HG02943 (cell line): ENCODE results near the gene SAMD9.
"Not testable (repeated sequence)": the region's sequence is repeated elsewhere in the genome, so short reads cannot be mapped to it uniquely, and the experiment has no call there.

Experiments used
- ATAC-seq: cut with Tn5 transposase; IDR thresholded peaks from one replicate; pipeline ENCODE4 v1.9.1; 2021; ENCODE audit warnings: mild to moderate bottlenecking, low read depth, moderate library complexity; ENCODE audit not compliant: unreplicated experiment

The SAMD9 gene

DNA sequence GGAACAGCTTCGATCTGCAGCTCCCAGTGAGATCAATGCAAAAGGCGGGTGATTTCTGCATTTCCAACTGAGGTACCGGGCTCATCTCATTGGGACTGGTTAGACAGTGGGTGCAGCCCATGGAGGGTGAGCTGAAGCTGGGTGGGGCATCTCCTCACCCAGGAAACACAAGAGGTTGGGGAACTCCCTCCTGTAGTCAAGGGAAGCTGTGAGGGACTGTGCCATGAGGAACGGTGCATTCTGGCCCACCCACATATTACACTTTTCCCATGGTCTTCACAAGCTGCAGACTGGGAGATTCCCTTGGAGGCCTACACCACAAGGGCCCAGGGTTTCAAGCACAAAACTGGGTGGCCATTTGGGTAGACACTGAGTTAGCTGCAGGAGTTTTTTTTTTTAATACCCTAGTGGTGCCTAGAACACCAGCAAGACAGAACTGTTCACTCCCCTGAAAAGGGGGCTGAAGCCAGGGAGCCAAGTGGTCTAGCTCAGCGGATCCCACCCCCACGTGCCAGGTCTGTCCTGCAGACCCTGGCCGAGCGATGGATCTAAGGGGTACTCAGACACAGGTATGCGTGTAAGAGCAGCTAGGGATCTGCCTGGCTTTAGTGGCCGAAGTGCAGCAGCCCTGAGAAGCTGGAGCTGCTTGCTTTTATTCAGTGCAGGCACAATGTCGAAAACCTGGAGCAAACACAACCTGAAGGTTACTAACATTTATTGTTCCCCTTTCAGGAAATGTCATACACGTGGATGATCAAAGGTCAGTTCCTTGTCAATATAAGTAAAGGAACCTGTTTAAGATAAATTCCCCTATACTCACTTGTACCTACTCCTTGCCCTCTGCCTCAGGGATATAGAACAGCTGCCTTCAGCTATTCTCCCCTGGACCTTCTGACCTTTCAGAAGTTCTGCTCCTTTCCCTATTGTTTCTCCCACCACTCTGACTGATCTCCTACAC is 3.1 kb upstream of the SAMD9 start:
- ATAC-seq: no peak

DNA sequence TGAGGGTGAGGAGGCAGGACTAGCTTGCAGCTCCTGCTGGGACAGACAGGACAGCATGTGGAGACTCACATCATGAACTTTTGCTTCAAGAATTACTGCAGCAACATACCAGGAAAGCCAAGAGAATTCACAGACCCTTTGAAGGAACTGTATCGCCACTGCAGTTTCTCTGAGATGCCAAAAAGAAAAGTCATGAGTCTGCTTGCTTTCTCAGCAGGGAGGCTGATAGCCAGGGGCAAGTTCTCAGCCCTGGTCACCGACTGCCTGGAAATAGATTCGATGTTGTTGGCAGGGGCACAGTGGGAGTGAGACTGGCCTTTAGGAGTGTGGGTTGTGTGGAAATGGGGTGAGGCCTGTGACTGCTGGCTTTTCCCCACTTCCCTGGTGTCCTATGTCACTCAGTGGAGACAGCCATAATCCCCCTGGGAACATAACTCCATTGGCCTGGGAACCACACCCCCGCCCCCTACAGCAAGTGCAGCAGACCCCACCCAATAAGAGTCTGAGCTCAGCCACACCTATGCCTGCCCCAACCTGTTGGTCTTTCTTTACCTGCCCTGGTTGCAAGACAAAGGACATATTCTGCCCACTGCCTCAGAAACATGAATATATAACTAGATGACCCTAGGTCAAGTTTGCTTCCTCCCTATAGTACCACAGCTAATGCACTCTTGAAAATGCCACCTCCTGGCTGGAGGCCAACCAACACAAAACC is 1.6 kb upstream of the SAMD9 start:
- no peak for ATAC-seq

DNA sequence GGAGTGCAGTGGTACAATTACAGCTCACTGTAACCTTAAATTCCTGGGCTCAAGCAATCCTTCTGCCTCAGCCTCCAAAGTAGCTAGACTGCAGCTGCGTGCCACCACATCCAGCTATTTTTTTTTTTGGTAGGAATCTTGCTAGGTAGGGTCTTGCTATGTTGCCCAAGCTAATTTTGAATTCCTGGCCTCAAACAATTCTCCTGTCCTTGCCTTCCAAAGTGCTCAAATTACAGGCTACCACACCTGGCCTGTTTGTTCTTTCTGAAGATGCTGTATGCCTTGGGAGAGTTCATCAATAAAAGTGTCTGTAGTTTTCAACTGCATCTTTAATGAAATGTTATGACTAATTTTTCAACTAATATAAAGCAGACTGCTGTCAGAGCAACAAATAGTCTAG is 452 bp downstream of the SAMD9 start:
- peak; percentile 41 for ATAC-seq

DNA sequence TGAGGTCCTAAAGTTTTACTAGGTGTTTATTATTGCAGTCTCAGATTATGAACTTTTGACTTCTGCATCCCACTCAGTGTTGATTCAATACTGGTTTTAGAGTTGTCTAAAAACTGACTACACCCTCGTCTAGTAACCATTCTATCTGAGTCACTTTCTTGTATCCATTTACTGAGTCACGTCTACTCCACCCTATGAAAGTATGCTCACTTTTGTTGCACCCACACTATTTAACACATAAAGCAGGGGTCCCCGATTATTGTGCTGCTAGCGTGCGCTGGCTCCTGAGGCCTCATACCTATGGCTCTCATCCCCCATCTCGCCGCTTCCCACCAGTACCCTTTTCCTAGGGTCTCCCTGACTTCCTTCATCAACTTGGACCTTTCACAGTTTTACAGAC is 2.0 kb downstream of the SAMD9 start:
- no peak for ATAC-seq

DNA sequence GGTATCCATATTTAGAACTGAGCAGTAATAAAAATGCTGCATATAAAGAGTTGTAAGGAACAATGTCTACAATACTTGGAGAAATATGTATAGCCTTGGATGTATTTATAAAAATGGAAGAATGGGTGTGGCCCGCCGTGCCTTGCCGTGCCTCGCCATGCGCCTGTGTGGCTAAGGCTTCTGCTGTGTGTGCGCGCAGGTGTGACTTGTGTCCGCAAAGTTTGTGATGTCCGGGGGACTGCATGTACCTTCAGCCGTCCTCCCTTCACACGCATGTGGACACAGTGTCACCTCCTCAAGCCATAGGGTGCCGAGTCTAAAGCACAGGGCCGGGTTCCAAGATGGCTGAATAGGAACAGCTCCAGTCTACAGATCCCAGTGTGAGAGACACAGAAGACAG is 9.8 kb downstream of the SAMD9 start:
- no peak for ATAC-seq

DNA sequence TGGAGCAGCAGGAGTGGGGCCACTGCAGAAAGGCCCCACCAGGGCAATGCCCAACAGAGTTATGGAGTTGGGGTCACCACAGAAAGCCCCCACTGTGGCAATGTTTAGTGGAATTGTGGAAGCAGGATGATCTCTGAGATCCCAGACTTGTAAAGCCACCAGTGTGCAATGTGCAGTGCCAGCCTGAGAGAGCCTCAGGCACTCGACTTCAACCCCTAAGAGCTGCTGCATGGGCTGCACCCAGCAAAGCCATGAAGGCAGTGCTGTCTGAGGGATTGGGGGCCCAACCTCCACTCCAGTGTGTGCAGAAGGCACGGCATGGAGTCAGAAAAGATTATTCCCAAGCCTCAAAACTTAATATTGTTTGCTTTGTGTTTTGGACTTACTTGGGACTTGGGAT is 20.4 kb downstream of the SAMD9 start:
- ATAC-seq: no peak

DNA sequence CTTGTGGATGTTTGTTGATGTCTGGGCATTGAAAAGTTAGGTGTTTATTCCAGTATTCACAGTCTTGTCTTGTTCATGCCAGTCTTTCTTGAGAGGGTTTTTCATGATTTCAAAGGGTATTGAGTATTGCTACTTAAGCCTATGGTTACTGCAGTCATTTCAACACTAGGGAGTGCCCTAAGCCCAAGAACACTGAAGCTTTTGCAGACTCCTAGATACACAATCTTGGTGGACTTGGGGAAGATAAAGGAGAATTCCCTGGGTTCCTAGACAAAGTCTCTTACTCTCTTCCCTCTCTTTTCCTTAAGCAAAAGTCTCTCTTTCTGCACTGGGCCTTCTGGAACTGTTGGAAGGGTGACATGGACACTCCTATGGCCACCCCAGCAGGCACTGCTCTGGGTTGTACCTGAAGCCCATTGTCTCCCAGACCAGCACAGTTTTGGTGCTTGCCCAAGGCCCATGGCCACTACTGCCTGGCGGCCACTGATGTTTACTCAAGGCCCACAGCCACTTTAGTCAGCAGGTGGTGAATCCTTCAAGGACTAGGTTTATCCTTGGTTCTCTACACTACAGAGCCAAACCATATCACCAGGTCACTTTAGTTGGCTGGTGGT is 24.9 kb downstream of the SAMD9 start:
- no peak for ATAC-seq

DNA sequence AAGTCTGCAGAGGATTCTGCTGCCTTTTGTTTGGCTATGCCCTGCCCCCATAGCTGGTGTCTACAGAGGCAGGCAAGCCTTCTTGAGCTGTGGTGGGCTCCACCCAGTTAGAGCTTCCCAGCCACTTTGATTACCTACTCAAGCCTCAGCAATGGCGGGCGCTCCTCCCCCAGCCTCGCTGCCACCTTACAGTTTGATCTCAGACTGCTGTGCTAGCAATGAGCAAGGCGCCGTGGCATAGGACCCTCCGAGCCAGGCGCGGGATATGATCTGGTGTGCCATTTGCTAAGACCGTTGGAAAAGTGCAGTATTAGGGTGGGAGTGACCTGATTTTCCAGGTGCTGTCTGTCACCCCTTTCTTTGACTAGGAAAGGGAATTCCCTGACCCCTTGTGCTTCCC is 44.4 kb downstream of the SAMD9 start:
- ATAC-seq: not testable (repeated sequence)

DNA sequence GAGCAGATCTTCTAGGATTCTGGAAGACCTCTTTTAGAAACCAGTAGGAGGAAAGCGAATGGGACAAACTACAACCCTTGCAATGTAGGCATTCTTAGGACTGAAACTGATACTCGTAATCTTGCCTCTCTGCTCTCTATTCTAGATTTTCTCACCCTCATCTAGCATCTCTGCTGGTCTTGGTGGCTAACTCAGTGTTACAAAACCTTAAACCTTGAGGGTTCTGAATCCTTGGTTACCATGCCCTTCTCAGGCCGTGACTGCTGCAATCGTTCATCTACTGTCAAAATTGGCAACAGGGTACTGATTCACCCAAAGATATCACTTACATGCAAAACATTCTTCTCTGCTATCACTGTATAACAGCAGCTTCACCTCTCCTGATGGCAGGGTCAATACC is 55.2 kb downstream of the SAMD9 start:
- no peak for ATAC-seq

DNA sequence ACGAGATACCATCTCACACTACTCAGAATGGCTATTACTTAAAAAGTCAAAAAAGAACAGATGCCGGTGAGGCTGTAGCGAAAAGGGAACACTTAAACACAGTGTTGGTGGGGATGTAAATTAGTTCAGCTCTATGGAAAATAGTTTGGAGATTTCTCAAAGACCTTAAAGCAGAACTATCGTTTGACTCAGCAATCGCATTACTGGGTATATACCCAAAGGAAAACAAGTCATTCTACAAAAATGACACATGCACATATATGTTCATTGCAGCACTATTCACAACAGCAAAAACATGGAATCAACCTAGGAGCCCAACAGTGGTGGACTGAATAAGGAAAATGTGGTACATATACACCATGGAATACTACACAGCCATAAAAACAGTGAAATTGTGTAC is 56.9 kb downstream of the SAMD9 start:
- no peak for ATAC-seq

DNA sequence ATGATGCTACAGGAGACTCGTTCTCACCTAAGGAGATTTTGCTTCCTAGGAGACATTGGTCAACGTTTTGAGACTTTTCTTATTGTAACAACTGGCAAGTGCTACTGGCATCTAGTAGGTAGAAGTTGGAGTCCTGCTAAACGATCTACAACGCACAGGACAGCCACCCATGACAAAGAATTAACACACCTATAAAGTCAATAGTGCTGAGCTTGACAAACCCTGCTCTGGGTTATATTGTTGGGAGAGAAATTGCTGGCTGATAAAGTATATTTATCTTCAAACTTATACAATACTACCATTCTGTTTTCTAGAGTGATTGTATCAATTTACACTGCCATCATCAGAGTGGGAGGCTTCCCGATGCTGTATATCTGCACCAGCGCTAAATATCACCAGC is 57.8 kb downstream of the SAMD9 start:
- ATAC-seq: no peak

DNA sequence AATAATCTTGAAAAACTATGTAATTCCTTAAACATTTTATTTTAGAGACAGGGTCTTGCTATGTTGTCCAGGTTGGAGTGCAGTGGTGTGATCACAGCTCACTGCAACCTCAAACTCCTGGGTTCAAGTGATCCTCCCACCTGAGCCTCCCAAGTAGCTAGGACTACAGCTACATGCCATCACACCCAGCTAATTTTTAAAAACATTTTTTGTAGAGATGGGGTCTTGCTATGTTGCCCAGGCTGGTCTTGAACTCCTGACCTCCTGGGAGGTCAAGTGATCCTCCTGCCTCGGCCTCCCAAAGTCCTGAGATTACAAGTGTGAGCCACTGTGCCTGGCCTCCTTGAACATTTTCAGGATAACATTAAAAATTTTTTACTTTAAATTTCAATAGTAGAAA is 61.2 kb downstream of the SAMD9 start:
- not testable (repeated sequence) for ATAC-seq

DNA sequence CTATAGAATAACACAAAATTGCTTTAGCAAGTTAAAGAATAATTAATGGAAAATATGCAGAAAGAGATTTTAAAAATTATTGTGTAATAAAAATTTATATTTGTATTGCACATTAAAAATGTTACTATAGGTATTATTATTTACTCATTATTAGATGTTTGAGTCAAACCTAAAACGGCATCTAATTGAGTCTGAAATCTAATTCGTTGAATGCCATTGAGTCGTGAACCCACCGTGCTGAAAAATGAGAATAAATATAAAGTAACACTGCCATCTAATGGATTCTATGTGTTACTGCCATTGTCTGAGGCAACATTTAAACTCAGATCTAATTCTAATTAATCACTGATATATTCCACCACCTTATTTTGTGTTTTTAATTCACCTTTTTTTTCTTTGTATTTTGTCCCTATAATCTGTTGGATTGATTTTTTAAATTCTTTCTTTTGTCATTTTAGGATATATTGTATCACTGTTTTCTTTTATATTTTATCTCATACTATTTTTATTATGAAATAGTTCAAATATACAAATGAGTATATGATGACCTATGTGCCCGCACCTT is 62.2 kb downstream of the SAMD9 start:
- no peak for ATAC-seq

DNA sequence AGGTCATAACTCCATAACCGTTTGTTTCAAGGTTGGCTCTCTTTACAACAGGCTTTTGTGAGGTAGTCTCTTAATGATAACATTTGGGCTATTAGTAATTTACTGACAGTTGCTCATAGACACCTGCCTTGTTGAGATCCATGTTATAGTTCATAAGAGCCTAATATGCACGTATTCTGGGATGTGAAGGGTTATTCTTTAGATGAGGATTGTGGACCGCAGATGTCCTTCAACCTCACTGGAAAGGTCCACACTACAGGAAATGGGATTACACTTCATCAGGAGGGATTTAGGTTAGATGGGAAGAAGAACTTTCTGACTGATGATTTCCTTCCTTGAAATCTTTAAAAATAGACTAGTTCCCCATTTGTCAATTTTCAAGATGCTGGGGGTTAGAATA is 62.8 kb downstream of the SAMD9 start:
- ATAC-seq: no peak

DNA sequence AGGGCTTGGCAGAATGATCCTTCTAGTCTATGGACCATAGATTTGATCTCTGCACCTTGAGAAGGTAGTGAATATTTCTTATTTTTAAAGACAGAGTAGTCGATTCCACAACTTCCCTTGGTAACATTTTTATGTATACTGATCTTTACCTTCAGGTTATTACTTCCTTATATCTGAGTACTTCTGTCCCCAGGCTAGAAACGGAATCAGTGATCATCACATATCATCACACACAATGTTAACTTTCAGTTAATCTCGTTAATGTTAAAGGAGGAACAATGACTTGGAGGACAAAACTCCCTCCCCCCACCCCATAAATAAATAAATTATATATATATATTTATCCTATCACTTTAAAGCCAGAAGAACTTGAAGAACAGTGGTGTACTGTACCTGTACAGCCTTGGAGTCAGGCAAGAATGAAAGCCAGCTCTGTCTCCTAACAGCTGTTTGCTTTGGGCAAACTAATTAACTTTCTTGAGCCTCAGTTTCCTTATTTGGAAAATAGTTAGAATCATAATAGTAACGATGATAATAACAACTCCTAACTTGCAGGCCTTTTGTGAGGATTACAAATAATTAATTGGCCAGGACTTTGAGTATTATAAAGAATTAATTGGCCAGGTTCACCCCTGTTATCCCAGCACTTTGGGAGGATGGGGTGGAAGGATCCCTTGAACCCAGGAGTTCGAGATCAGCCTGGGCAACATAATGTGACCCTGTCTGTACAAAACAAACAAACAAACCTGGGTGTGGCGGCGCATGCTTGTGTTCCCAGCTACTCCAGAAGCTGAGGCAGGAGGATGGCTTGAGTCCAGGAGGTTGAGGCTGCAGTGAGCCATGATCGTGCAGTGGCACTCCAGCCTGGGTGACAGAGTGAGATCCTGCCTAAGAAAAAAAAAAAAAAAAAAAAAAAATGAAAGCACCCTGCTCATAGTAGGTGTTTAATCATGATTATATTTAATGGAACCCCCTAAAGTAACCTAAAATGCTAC is 63.5 kb downstream of the SAMD9 start:
- no peak for ATAC-seq

DNA sequence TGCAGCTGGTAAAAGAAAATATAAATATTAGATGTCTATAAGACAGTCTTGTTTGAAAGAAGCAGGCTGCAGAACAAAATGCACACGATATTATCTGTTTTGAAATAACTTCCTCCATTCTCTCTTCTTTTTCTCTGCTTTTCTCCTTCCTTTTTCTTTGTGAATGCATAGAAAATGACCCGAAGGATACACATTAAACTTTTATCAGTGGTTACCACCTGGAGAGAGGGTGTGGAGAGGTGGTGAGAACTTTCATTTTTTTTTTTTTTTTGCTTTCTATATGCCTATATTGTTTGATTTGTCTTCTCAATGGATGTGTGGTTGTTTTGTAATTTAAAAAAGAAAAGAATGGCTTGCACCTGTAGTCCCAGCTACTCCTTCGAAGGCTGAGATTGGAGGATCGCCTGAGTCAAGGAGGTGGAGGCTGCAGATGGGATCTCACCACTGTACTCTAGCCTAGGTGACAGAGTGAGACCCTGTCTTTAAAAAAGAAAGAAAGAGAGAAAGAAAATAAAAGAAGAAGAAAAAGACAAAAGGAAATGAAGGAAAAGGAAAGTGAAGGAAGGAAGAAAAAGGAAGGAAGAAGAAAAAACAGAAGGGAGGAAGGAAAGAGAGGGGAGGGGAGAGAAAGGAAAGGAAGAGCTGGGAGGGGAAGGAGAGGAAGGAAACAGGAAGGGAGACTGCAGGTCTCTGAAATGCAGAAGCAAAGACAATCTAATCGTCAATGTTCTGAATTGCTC is 64.4 kb downstream of the SAMD9 start:
- ATAC-seq: no peak

DNA sequence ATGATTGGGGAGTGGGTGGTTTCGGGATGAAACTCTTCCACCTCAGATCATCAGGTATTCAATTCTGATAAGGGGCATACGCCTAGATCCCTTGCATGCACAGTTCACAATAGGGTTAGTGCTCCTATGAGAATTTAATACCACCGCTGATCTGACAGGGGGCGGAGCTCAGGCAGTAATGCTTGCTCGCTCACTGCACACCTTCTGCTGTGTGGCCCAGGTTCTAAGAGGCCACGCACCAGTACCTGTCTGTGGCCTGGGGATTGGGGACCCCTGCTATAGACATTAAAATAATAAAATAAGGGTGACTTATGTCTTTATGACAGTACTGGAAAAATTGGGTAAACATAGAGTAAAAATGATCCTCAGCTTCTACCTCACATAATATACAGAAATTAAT is 66.1 kb downstream of the SAMD9 start:
- ATAC-seq: no peak
